HG03103 (cell line): ENCODE results near the gene OSBPL10.
"Not testable (repeated sequence)": the region's sequence is repeated elsewhere in the genome, so short reads cannot be mapped to it uniquely, and the experiment has no call there.

Source experiments
- ATAC-seq: cut with Tn5 transposase; IDR thresholded peaks from one replicate; pipeline ENCODE4 v1.9.1; 2021; ENCODE audit warnings: low read depth; ENCODE audit not compliant: unreplicated experiment

OSBPL10 gene, protein sequence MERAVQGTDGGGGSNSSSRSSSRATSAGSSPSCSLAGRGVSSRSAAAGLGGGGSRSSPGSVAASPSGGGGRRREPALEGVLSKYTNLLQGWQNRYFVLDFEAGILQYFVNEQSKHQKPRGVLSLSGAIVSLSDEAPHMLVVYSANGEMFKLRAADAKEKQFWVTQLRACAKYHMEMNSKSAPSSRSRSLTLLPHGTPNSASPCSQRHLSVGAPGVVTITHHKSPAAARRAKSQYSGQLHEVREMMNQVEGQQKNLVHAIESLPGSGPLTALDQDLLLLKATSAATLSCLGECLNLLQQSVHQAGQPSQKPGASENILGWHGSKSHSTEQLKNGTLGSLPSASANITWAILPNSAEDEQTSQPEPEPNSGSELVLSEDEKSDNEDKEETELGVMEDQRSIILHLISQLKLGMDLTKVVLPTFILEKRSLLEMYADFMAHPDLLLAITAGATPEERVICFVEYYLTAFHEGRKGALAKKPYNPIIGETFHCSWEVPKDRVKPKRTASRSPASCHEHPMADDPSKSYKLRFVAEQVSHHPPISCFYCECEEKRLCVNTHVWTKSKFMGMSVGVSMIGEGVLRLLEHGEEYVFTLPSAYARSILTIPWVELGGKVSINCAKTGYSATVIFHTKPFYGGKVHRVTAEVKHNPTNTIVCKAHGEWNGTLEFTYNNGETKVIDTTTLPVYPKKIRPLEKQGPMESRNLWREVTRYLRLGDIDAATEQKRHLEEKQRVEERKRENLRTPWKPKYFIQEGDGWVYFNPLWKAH

GRCh38 chr3:31981206-31982181 is at the start of gene OSBPL10, which contains the start of gene ZNF860:
TSS of gene OSBPL10 (minus strand) at chr3:31981262. CDS start at chr3:31981179, 83 bp downstream.
TSS of gene ZNF860 (plus strand) at chr3:31981750. CDS start at chr3:31989080, 7,330 bp downstream.
- no peak for ATAC-seq

GRCh38 chr3:32026593-32026992 is 45.5 kb upstream of the OSBPL10 start:
- no peak for ATAC-seq

DNA sequence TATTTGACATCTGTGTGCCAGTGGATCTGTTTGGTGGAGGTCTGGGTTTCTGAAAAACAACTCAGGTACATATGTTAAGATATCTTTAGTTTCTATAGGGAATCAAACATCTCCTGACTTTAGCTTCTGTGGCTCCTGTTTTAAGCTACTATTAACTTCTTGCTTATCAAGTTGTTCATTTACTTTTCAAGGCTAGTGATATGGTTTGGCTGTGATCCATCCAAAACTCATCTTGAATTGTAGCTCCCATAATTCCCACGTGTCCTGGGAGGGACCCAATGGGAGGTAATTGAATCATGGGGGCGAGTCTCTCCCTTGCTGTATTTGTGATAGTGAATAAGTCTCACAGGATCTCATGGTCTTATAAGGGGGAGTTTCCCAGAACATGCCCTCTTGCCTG is 41.9 kb upstream of the OSBPL10 start:
- no peak for ATAC-seq

DNA sequence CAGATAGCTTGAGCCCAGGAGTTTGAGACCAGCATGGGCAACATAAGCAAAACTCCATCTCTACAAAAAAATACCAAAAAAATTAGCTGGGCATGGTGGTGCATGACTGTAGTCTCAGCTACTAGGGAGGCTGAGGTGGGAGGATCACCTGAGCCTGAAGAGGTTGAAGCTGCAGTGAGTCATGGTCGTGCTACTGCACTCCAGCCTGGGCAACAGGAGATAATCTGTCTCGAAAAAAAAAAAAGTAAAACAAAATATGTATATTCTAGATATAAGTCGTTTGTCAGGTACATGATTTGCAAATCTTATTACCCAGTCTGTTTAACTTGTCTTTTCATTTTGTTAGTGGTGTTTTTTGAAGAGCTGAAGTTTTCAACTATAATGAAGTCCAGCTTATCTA is 40.7 kb upstream of the OSBPL10 start:
- no peak for ATAC-seq

- no peak for ATAC-seq
Observed at GRCh38 chr3:32021155-32021554, 40.1 kb upstream of the OSBPL10 start.

DNA sequence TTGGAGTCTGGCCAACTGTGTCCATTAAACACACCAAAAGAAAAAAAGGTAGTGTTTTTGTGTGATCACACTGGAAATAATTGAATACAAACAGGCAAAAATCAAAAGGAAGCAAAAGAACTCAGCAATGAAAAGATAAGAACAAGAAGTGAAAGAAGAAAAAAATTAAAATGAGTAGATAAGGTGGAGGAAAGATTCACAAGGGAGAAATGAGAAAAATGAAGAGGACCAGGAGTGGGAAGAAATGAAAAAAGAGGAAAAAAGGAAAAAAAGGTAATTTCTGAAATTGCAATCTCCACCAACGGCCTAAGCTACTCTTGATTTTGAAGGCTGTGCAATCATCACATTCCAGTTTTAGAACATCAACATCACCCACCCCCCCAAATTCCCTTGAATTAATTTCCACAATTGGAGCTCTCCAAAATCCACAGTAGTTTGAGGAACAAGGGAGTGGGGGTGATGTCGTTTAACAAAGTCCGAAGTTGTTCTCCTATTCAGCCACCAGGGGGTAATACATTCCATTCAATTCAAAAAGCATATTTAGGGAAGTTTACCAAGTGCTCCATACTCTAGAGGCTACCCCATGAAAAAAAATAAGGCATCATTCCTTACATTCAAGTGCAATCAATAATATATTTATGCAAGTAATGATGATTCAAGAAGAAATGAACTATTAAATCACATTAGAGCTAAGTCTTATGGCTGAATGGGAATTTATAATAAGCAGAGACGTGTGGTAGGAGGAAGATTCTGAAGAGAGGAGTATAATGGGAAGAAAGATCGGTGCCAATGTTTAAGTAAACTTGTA is 37.9 kb upstream of the OSBPL10 start:
- ATAC-seq = no peak

GRCh38 chr3:32017286-32017685 is 36.2 kb upstream of the OSBPL10 start:
- no peak for ATAC-seq

DNA sequence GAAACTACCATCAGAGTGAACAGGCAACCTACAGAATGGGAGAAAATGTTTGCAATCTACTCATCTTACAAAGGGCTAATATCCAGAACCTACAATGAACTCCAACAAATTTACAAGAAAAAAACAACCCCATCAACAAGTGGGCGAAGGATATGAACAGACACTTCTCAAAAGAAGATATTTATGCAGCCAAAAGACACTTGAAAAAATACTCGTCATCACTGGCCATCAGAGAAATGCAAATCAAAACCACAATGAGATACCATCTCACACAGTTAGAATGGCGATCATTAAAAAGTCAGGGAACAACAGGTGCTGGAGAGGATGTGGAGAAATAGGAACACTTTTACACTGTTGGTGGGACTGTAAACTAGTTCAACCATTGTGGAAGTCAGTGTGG is 34.6 kb upstream of the OSBPL10 start:
- ATAC-seq = not testable (repeated sequence)

DNA sequence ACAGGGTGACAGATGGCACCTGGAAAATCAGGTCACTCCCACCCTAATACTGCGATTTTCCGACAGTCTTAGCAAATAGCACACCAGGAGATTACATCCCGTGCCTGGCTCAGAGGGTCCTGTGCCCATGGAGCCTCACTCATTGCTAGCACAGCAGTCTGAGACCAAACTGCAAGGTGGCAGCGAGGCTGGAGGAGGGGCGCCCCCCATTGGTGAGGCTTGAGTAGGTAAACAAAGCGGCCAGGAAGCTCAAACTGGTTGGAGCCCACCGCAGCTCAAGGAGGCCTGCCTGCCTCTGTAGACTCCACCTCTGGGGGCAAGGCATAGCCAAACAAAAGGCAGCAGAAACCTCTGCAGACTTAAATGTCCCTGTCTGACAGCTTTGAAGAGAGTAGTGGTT is 29.6 kb upstream of the OSBPL10 start:
- not testable (repeated sequence) for ATAC-seq

GRCh38 chr3:32009957-32010356 is 28.9 kb upstream of the OSBPL10 start:
- ATAC-seq = no peak

DNA sequence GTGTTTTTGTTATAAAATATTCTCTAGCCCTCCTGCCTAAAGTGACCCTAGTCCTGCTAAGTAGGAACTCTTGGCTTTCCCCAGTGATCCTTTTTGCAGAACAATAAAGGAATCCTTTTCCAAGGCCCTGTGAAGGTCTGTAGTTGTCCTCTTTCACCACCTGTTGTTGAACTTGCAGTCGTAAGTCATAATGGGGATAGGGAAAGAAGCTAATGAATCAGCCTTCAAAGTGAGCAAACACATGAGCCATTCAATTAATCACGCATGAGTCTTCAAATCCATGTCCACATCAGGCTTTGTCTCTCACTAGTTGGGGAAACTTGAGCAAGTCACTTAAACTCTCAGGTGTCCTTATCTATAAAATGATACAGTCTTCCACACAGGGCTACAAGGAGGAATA is 28.0 kb upstream of the OSBPL10 start:
- ATAC-seq = no peak

- no peak for ATAC-seq
Observed at GRCh38 chr3:32004113-32004765, 23.2 kb upstream of the OSBPL10 start.

DNA sequence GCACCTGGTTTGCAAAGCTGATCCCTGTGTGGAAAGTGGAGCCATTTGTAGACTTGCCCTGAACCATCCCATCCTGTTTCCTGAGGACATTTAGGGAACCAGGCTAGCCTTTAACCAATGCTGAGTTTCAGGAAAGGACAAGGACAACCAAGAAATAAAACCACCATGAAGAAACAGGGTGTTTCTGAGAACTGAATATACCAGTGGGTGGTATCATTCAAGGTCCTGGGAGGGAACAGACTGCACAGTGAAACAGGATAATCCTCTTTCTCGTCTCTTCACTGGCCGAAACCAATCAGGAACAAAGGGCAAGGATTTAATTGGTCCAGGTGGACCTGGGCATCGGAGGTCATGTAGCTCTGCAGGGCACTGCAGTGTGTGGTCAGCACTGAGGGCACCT is 22.3 kb upstream of the OSBPL10 start:
- no peak for ATAC-seq

- no peak for ATAC-seq
Observed at GRCh38 chr3:32002561-32003368, 21.7 kb upstream of the OSBPL10 start.

DNA sequence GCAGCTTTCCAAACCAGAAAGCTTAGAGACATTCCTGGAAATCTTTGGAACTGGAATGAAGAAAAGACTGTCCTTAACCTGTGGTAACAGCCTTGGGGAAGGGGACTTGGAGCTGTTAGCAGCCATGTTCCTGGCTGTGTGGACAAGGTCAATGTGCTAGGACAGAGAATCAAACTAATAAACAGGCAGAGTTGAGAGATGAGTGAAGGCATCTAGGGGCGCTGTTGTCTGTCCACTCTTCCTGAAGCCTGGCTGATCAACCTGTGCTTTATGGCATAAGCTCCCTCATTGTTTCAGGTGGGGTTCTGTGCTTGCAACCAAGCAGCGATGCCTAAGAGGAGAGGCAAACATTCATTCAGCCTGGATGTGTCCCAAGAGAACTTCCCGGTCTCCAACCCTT is 19.8 kb upstream of the OSBPL10 start:
- no peak for ATAC-seq

- ATAC-seq = peak; percentile 71
Observed at GRCh38 chr3:31999907-32000439, 18.9 kb upstream of the OSBPL10 start.

DNA sequence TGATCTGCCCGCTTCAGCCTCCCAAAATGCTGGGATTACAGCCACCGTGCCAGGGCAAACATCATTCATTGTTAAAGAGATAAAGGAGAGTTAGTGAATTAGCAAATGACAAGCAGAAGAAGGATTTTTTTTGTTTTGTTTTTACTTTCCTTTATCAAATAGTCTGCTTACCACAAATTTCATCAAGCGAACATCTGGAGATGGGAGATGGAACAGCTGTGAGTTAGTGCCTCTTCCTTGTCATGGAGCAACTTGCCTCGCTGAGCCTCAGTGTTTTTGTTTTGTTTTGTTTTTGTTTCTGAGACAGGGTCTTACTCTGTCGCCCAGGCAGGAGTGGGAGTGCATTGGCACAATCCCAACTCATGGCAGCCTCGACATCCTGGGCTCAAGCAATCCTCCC is 16.4 kb upstream of the OSBPL10 start:
- no peak for ATAC-seq

DNA sequence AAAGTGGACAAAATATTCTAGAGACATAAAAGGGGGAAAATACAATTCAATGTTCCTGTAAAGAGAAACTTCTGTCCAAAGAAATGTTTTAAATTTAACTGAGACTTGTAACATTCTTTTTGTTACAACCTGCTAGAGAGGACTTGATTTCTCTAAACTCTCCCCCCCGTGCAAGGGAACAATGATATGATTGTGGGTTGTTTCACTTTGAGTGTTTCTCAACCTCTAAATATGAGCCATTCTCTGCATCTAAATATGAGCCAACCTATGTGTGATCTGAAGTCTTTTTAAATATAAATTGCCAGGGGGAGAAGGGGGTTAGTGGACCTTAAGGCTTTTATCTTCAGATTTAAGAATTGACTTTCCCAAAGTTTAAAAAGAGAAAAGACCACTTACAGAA is 15.1 kb upstream of the OSBPL10 start:
- ATAC-seq = no peak
